ENCODE results near the gene CELF4. TPM values are rescaled to one million over a fixed set of nuclear protein-coding genes. Genes with fewer than 3 reads are reported as not detected.

Gene CELF4
- total RNA-seq, 1 donor from 2014 or later: 0.13 TPM

GRCh38 chr18:37495354-37495753 lies 70.2 kb downstream of the CELF4 start:
- DNase-seq (ENCODE audit: low read depth in 2 of 2): no peak

DNA sequence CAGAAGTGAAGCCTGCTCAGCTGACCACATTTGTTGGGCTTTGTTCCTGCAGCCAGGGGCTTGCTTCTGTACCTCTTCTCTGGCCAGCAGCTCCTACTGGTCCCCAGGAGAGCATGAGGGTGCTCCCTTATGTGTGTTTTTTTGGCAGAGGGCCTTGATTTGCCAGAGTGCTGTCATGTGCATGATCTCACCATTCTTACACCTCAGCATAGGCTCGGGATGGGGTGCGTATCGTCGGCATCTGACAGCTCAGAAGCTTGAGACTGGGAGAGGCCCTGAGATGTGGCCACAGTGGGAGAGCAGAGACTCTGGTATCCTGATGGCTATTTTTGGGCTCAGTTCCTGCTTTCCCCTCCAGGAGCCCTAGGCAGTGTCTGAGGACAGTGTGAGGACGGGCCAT lies 71.2 kb downstream of the CELF4 start:
- DNase-seq (ENCODE audit: low read depth in 2 of 2): no peak

DNA sequence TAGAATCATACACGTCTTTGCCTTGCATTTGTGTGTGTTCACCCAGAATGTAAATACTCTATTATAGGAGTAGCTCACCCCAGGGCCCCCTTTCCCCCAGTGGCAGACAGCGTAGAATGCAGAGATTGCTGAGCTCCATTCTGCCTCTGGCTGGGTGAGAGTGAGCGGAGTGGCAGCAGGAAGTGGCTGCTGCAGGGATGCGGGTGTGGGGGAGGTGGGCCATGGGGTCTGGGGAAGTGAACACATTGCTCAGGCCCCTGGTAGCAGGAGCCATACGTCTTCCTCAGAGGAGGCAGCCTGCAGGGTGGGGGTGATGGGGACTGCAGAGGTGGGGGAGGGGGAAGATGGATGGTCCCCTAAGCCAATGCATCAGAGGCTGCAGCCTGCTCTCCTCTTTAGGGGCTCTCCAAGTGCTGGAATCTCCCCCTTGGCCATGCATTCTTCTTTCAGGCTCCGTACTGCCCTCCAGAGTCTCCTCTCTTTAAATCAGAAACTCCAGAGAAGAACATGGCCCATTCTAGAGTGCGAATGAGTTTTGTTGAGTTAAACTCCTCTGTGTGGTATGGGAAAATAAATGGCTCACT lies 72.2 kb downstream of the CELF4 start:
- DNase-seq (ENCODE audit: low read depth in 2 of 2): no peak

GRCh38 chr18:37492952-37493351 lies 72.6 kb downstream of the CELF4 start:
- no peak for DNase-seq (ENCODE audit: low read depth in 2 of 2)

- no peak for DNase-seq (ENCODE audit: low read depth in 2 of 2)
These were observed 74.1 kb downstream of the CELF4 start for GRCh38 chr18:37491526-37491925.

GRCh38 chr18:37489998-37490397 lies 75.6 kb downstream of the CELF4 start:
- no peak for DNase-seq (ENCODE audit: low read depth in 2 of 2)

GRCh38 chr18:37489011-37489410 lies 76.6 kb downstream of the CELF4 start:
- no peak for DNase-seq (ENCODE audit: low read depth in 2 of 2)

- DNase-seq (ENCODE audit: low read depth in 2 of 2): peak; percentile 26 to 52
These were observed 78.2 kb downstream of the CELF4 start for GRCh38 chr18:37487400-37487867.

- DNase-seq (ENCODE audit: low read depth in 2 of 2): no peak
These were observed 78.8 kb downstream of the CELF4 start for GRCh38 chr18:37486848-37487247.

- DNase-seq (ENCODE audit: low read depth in 2 of 2): peak in 1 of 2 donors; percentile 10
These were observed 80.4 kb downstream of the CELF4 start for GRCh38 chr18:37484983-37485834.

DNA sequence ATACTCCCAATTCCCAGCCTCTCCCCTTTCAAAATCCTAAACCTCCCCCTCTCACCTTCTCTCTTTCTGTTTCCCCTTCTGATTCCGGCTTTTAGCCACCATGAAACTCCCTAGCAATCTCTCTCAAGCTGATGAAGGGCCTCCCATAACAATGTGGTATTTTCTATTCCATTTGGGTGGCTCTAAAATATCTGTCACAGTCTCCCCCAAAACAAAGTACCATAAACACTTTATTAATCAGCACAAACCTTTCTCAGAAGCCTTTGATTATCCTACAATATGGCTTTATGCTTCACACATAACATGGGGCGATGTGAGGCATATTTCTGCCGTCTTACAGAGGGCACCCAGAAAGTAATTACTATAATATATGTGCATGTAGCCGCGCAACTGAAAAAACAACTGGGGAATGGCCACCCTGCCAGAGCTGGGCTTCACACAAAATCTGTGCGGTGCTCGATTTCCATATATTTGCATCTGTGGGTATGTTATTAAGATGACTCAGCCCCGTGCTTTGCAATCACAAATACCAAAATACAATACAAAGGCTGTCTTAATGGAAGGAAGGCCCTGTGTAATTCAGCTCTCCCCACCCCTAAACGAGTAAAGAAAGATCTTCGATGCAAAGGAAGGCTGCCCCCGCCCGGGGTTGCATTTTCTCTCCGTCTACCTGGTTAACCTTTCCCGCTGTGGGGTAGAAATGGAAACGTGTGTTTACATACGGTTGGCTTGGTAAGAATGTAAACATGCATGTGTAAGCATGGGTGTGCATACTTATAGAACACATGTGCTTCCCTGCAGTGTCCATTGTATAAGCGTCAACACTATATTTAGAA lies 81.4 kb downstream of the CELF4 start:
- DNase-seq (ENCODE audit: low read depth in 2 of 2): no peak

DNA sequence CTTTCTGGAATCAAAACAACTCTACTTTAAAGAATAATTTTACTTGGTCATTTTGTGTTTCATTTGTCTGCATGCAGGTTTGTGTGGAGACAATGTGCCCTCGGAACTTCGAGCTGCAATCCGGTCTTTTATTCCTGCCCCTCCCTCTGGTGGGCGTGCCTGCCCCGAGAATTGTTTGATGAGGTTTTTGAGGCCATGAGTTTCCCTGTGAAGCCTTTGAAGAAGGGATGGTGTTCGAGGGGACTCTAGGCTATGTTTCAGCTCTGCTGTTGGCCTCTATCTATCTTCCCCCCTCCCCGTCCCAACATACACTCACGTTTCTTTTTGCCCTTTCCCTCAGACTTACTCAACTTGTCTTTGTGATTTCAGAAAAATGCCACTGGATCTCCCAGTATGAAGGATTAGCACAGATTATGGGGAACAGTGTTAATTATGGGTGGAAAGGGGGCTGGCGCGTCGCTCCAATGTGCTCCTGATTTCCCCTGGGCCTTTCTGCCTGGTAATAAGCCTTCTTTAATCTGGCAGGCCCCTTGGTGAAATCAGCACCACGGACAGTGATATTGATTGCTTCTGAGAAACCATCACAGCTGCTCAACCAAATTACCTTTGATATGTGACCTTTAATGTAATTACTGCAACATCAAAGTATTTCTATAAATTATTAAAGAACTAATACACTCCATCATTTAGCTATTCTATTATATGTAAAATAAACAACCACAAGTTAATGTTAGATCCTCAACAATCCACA lies 82.2 kb downstream of the CELF4 start:
- DNase-seq (ENCODE audit: low read depth in 2 of 2): peak in 1 of 2 donors; percentile 33

- DNase-seq (ENCODE audit: low read depth in 2 of 2): peak in 1 of 2 donors; percentile 14
These were observed 83.2 kb downstream of the CELF4 start for GRCh38 chr18:37482433-37482832.

DNA sequence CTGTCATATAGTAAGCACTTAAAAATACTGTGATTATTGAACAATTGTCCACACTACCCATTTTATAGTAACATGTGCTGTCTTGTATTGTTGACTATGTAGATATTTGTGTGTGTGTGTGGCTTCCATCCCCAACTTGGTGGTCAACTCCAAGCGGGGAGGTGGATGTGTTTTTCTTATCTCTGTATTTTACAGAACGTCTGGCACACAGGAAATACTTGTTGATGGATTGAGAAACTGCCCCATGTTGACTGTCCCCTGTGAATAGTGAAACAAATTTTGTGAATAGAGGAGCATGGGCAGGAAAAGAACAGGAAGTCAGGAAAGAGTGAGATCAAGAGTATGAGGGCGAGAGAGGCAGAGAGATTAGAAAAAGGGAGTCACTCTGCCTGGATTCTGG lies 83.6 kb downstream of the CELF4 start:
- DNase-seq (ENCODE audit: low read depth in 2 of 2): peak in 1 of 2 donors; percentile 25

DNA sequence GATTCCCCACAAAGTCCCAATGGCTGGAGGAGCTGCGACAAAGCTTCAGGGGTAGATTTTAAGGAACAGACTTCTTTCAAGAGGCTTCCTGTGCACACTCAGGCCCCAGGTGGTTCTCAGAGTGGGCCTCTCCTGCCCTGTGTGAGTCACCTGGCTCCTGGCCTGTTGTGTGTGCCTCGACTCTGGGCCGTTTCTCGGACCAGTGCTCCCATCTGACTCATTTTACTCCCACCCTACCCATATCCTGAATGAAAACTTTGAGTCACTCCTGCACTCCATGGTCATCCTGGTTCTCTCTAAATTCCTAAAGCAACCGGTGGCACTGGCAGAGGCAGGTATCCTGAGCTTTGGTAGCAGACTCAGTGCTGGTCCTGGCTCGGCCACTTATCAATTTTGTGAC lies 84.1 kb downstream of the CELF4 start:
- DNase-seq (ENCODE audit: low read depth in 2 of 2): no peak

GRCh38 chr18:37481072-37481471 lies 84.5 kb downstream of the CELF4 start:
- no peak for DNase-seq (ENCODE audit: low read depth in 2 of 2)

GRCh38 chr18:37476611-37477295 lies 88.8 kb downstream of the CELF4 start:
- no peak for DNase-seq (ENCODE audit: low read depth in 2 of 2)

DNA sequence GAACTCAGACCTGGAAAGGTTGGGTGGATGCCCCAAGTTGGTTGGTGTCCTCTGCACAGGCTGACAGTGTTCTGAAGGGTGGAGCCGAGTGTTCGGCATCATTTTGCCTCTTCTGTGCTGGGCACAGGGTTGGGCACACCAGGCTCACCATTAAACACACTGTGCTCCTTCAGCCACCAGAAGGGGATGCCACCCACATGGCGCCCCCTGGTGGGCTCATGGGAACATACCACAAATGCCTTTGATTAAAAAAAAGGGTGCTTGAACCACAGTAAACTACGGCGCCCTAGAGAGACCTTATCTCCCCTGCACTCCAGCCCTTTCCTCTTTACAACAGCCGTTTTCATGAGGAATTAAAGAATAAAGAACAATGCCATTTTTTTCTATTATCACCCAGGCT lies 89.4 kb downstream of the CELF4 start:
- peak in 1 of 2 donors; percentile 23 for DNase-seq (ENCODE audit: low read depth in 2 of 2)

- DNase-seq (ENCODE audit: low read depth in 2 of 2): no peak
These were observed 92.3 kb downstream of the CELF4 start for GRCh38 chr18:37473195-37473840.

GRCh38 chr18:37471637-37472036 lies 94.0 kb downstream of the CELF4 start:
- DNase-seq (ENCODE audit: low read depth in 2 of 2): no peak

Data from dermis microvascular lymphatic vessel endothelial cell (primary cell).